ENCODE results near the gene TP63.

The TP63 gene

DNA sequence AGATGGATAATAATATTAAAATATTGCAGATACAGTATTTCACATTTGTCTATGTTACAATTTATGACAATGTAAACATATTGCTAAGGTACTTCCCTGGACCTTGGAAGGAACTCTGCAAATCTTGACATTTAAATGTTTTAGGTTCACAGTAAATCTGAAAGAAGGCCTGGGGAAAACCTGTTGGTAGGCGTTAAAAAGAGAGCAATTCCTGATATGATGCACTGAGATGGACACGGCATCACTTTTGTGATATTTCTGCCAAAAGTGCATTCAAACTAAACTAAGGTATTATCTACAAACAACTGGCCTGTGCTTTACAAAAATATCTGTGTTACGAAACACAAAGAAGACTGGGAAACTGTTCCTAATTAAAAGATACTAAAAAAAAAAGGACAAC is 6.1 kb upstream of the TP63 start:
- Histone ChIP-seq H3K27me3 (no peaks in the 10 kb centered on the region), H3K36me3 (no peaks in the 10 kb centered on the region), H3K4me3 (no peak overlapping the region), H3K9ac (no peak overlapping the region), H3K4me2 (0 out of 2 replicates have a peak overlapping the region, but pooled peaks have one; percentile 0), H3K4me1 (peaks cover 21% of the 10 kb centered on the region), H3K9me3 (no peaks in the 10 kb centered on the region), H4K20me1 (no peaks in the 10 kb centered on the region), H3K27ac (no peak overlapping the region)
- no peak for TF ChIP-seq Cebpa-rat (IDR thresholded peaks at IDR 0.05)

DNA sequence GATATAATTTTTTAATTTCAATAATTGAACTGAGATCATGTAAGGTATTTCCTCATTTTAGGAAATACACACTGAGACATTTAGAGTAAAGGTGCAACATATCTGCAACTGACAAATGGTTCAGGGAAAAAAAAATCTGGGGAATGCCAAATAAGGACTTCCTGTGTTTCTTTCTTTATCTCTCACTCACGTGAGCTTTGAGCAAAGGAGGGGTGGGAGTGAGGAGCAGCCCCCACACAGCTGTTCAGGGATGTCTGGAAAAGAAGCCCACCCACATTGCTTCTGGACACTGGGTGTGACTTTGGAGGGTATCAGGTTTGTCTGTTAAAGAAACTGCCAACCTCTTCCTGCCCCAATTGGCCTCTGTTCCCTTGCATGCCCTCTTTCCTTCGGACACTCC is 5.6 kb upstream of the TP63 start:
- no peak overlapping the region for H3K9ac ChIP-seq
- H3K27me3 ChIP-seq: no peaks in the 10 kb centered on the region
- 0 out of 2 replicates have a peak overlapping the region, but pooled peaks have one; percentile 0 for H3K4me2 ChIP-seq
- H3K27ac ChIP-seq: no peak overlapping the region
- H3K9me3 ChIP-seq: no peaks in the 10 kb centered on the region
- H4K20me1 ChIP-seq: no peaks in the 10 kb centered on the region
- no peaks in the 10 kb centered on the region for H3K36me3 ChIP-seq
- no peak overlapping the region for H3K4me3 ChIP-seq
- no peak for TF ChIP-seq Cebpa-rat (IDR thresholded peaks at IDR 0.05)
- peaks cover 26% of the 10 kb centered on the region for H3K4me1 ChIP-seq

DNA sequence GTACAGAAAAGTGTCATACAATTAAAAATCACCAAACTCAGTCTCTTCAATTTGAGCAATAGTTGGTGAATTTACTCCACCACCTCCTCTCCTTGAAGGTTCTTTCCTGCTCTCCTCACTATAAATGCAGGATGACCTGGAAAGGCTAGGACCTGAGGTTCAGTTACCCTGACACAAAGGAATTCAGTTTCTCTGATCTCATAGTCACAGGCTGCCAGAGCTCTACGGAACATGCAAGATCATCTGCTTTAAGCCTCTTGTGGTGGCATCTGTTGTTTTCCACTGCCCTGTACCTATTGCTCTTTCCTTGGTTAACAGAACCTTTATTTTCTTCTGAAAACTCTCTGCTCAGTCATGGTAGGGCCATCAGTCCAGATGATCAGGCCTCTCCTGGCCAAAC is 4.9 kb upstream of the TP63 start:
- no peak for TF ChIP-seq Cebpa-rat (IDR thresholded peaks at IDR 0.05)
- H3K9me3 ChIP-seq: no peaks in the 10 kb centered on the region
- H3K27ac ChIP-seq: no peak overlapping the region

DNA sequence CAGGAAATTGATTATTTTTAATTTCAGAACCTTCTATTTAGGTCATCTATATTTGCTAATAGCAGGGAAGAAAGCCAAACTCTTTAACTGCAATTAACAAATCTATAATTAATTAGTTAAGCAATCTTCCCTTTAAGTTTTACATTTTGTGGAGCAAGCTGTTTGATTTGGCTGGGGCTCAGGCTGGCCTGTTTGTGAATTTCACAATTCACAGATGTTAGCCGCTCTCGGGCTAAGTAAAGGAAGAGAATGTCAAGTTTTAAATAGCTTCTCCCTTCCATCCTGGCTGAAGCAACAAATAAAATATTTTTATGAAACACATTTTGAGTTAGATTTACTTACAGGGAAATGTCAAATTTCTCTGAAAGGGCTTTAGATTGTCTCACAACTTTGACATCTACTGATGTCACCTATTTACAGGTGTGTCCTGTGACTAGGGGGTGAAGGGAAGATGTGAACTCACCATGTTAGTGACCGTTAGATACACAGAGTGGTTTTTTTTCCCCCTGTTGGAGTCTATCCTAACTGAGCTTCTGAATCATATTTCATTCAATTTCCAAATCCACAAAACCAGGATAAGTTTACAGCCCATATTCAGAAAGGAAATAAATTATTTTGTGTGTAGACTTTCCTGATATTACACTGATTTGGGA is 1.3 kb upstream of the TP63 start:
- TF ChIP-seq Cebpa-rat (IDR thresholded peaks at IDR 0.05): no peak
- peaks cover 46% of the 10 kb centered on the region for H3K4me1 ChIP-seq
- no peaks in the 10 kb centered on the region for H3K9me3 ChIP-seq
- H4K20me1 ChIP-seq: no peaks in the 10 kb centered on the region
- 0 out of 2 replicates have a peak overlapping the region, but pooled peaks have one; percentile 11 for H3K9ac ChIP-seq
- H3K4me3 ChIP-seq: peak overlapping the region; percentile 21; the same call in 1 of the 2 replicates
- H3K4me2 ChIP-seq: peak overlapping the region; percentile 71
- no peaks in the 10 kb centered on the region for H3K36me3 ChIP-seq
- H3K27me3 ChIP-seq: no peaks in the 10 kb centered on the region
- H3K27ac ChIP-seq: peak overlapping the region; percentile 46

More for the DNA sequence above, 4.9 kb upstream of the TP63 start:
- Histone ChIP-seq H3K9ac (no peak overlapping the region), H4K20me1 (no peaks in the 10 kb centered on the region), H3K4me2 (no peak overlapping the region), H3K27me3 (no peaks in the 10 kb centered on the region), H3K36me3 (no peaks in the 10 kb centered on the region), H3K4me3 (no peak overlapping the region), H3K4me1 (peaks cover 31% of the 10 kb centered on the region)

DNA sequence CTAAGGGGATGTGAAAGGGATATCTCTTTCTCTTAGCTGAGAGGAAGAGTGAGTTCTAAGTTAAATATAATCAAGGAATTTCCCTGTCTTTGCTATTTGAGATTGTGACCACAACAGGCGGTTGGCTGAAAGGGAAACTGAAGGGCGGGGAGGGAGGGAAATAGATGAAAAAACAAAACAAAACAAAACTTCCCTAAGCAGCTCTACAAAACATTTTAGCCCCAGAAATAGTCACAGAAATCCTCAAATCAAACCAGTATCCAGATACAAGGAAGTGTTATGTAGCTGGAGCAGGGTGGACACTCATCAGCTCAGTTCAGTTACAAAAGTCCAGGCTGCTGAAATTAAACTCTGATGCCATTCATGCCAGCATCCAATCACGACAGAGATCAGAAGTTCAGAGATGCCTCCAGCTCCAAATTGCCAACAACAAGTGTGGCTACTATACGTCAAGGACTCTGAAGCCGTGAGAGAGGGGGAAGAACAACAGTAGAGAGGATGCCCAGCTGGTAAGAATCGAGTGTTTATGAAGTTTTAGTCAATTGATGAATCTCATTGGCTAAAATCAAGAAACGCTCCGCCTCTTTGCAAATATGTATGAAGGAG is 319 bp upstream of the TP63 start:
- peak overlapping the region; percentile 46; the same call in 1 of the 2 replicates for H3K27ac ChIP-seq
- no peaks in the 10 kb centered on the region for H3K27me3 ChIP-seq
- no peaks in the 10 kb centered on the region for H3K9me3 ChIP-seq
- H3K4me2 ChIP-seq: peak overlapping the region; percentile 71
- H4K20me1 ChIP-seq: no peaks in the 10 kb centered on the region
- no peak for TF ChIP-seq Cebpa-rat (IDR thresholded peaks at IDR 0.05)
- H3K9ac ChIP-seq: no peak overlapping the region
- H3K4me3 ChIP-seq: peak overlapping the region; percentile 21
- no peaks in the 10 kb centered on the region for H3K36me3 ChIP-seq
- peaks cover 39% of the 10 kb centered on the region for H3K4me1 ChIP-seq

DNA sequence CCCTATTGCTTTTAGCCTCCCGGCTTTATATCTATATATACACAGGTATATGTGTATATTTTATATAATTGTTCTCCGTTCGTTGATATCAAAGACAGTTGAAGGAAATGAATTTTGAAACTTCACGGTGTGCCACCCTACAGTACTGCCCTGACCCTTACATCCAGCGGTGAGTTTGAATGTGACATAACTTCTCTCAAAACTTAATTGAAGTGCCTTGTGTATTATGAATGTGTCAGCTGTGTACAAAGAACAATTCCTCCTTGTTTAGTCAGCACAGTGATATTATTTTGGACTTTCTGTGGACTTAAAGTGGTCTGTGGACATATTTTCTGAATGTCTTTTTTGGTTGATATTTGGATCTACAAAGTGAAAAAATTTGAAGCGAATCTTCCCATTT is 220 bp downstream of the TP63 start:
- no peaks in the 10 kb centered on the region for H3K36me3 ChIP-seq
- no peaks in the 10 kb centered on the region for H3K27me3 ChIP-seq
- no peak overlapping the region for H3K9ac ChIP-seq
- H3K4me3 ChIP-seq: peak overlapping the region; percentile 21; the same call in 1 of the 2 replicates
- no peaks in the 10 kb centered on the region for H3K9me3 ChIP-seq
- H3K27ac ChIP-seq: 0 out of 2 replicates have a peak overlapping the region, but pooled peaks have one; percentile 46
- peaks cover 38% of the 10 kb centered on the region for H3K4me1 ChIP-seq
- no peaks in the 10 kb centered on the region for H4K20me1 ChIP-seq
- TF ChIP-seq Cebpa-rat (IDR thresholded peaks at IDR 0.05): no peak
- H3K4me2 ChIP-seq: peak overlapping the region; percentile 71

DNA sequence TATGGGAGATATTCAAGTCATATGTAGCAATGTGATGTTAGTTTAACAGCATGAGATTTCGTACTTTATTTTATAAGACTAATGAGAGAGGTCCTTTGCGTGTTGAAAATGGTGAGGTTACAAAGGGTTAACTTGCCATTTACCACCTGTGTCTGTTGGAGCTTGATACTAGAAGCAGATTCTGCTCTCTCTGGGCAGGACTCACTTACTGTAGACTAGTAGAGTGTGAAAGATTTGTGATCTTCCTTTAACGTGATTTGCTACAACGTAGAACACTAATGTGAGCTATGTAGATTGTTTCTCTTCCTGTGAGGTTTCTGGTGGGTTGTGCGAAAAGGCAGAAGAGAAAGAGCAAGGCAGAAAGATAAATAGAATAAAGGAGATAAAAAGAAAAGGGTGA is 1.1 kb downstream of the TP63 start:
- TF ChIP-seq Cebpa-rat (IDR thresholded peaks at IDR 0.05): no peak
- H3K27me3 ChIP-seq: no peaks in the 10 kb centered on the region
- no peaks in the 10 kb centered on the region for H4K20me1 ChIP-seq
- H3K4me3 ChIP-seq: peak overlapping the region; percentile 21; the same call in 1 of the 2 replicates
- peak overlapping the region; percentile 44 for H3K27ac ChIP-seq
- H3K9ac ChIP-seq: peak overlapping the region; percentile 47; the same call in 1 of the 2 replicates
- peak overlapping the region; percentile 71 for H3K4me2 ChIP-seq
- H3K9me3 ChIP-seq: no peaks in the 10 kb centered on the region
- no peaks in the 10 kb centered on the region for H3K36me3 ChIP-seq
- H3K4me1 ChIP-seq: peaks cover 38% of the 10 kb centered on the region

DNA sequence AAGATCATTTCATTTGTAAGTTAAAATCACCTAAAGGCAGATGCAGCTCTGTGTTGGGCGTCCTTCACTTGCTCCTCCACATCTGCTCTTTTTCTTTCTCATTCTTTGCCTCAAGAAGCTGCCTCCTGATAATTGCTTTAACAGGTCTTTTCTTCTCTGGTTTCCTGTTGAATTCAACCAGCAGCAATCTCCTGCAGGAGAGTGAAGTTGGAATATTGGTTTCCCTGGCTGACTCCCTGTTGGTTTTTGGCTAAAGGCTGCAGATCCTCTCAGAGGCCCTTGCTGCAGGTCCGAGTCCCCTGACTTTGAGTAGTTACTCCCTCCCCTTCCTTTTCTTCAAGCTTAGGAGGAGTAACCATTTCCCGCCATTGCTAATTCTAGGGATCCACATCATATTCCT is 4.2 kb downstream of the TP63 start:
- Histone ChIP-seq H3K27ac (no peak overlapping the region), H4K20me1 (no peaks in the 10 kb centered on the region), H3K4me1 (peaks cover 23% of the 10 kb centered on the region), H3K4me3 (no peak overlapping the region), H3K36me3 (no peaks in the 10 kb centered on the region), H3K9me3 (no peaks in the 10 kb centered on the region), H3K27me3 (no peaks in the 10 kb centered on the region), H3K9ac (no peak overlapping the region), H3K4me2 (no peak overlapping the region)
- TF ChIP-seq Cebpa-rat (IDR thresholded peaks at IDR 0.05): no peak

DNA sequence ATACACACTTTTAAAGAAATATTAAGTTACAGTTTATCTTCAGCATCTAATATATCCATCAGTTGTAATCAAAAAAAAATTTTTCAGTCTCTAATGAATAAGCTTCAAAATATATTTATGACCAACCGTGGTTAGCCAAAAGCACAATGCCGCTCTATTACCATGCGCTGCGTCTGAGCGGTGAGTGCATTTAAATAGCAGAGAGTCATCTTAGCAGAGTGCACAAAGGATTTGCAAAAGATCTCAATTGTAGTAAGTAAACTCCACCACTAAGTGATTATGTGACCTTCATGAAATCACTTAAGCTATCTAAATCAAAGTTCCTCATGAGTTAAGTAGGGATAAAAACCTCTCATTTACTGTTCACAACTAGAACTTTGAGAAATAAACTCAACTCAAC is 4.9 kb downstream of the TP63 start:
- H4K20me1 ChIP-seq: no peaks in the 10 kb centered on the region
- H3K27me3 ChIP-seq: no peaks in the 10 kb centered on the region
- no peak overlapping the region for H3K4me2 ChIP-seq
- no peak overlapping the region for H3K27ac ChIP-seq
- no peaks in the 10 kb centered on the region for H3K36me3 ChIP-seq
- no peak for TF ChIP-seq Cebpa-rat (IDR thresholded peaks at IDR 0.05)
- H3K9me3 ChIP-seq: no peaks in the 10 kb centered on the region
- H3K9ac ChIP-seq: no peak overlapping the region
- peaks cover 17% of the 10 kb centered on the region for H3K4me1 ChIP-seq
- H3K4me3 ChIP-seq: no peak overlapping the region

DNA sequence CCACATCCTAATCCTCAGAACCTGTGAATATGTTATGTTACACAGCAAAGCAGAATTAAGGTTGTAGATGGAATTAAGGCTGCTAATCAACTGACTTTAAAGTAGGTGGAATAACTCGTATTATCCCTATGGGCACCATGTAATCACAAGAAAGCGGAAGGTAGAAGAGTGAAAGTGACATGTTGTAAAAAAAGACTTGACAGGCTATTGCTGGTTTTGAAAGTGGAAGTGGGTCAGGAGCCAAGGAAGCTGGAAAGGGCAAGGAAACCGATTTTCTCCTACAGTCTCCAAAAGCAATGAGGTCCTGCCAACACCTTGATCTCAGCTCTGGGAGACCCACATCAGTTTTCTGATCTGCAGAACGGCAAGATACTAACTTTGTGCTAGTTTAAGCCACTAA is 6.6 kb downstream of the TP63 start:
- TF ChIP-seq Cebpa-rat (IDR thresholded peaks at IDR 0.05): no peak
- no peaks in the 10 kb centered on the region for H3K36me3 ChIP-seq
- peaks cover under 1% of the 10 kb centered on the region; the same call in 1 of the 2 replicates for H3K4me1 ChIP-seq
- H3K4me3 ChIP-seq: no peak overlapping the region
- H4K20me1 ChIP-seq: no peaks in the 10 kb centered on the region
- no peak overlapping the region for H3K9ac ChIP-seq
- H3K27me3 ChIP-seq: no peaks in the 10 kb centered on the region
- no peaks in the 10 kb centered on the region for H3K9me3 ChIP-seq
- no peak overlapping the region for H3K27ac ChIP-seq
- no peak overlapping the region for H3K4me2 ChIP-seq
